Measurements from ENCODE around the gene ARFIP1.

DNA sequence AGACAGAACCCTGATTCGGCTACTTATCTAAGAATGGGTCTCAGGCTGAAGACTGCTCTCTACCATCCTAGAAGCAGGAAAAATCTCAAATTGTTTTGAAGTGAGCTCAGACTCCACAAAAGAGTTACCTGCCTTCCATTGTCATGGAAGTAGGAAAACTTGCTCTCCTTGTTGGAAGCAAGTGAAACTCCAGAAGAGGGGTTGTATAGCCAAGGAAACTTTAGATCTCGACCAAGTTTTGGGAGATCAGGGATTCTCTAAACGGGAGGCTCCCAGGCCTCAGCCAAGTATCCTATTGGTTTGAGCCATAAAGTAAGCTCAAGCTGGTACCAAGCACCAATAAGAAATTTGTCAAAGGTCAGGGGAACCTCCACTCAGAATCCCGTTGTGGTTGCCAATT lies 147.2 kb downstream of the ARFIP1 start:
- TF ChIP-seq, protein P1, sequence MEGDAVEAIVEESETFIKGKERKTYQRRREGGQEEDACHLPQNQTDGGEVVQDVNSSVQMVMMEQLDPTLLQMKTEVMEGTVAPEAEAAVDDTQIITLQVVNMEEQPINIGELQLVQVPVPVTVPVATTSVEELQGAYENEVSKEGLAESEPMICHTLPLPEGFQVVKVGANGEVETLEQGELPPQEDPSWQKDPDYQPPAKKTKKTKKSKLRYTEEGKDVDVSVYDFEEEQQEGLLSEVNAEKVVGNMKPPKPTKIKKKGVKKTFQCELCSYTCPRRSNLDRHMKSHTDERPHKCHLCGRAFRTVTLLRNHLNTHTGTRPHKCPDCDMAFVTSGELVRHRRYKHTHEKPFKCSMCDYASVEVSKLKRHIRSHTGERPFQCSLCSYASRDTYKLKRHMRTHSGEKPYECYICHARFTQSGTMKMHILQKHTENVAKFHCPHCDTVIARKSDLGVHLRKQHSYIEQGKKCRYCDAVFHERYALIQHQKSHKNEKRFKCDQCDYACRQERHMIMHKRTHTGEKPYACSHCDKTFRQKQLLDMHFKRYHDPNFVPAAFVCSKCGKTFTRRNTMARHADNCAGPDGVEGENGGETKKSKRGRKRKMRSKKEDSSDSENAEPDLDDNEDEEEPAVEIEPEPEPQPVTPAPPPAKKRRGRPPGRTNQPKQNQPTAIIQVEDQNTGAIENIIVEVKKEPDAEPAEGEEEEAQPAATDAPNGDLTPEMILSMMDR (IDR thresholded peaks at IDR 0.05; ENCODE audit: insufficient read depth, low read length, poor library complexity, severe bottlenecking) = no peak
- no peak for TF ChIP-seq EZH2phosphoT487 (conservative IDR thresholded peaks at IDR 0.05; ENCODE audit: low read length)

Data from SU-DHL-6 (cell line).